Measurements from ENCODE around the gene ZNF467. TPM values are rescaled to one million over a fixed set of nuclear protein-coding genes. Genes with fewer than 3 reads are reported as not detected.

ZNF467 gene
- total RNA-seq, 1 donor from 2014 or later = 0.17 TPM

DNA sequence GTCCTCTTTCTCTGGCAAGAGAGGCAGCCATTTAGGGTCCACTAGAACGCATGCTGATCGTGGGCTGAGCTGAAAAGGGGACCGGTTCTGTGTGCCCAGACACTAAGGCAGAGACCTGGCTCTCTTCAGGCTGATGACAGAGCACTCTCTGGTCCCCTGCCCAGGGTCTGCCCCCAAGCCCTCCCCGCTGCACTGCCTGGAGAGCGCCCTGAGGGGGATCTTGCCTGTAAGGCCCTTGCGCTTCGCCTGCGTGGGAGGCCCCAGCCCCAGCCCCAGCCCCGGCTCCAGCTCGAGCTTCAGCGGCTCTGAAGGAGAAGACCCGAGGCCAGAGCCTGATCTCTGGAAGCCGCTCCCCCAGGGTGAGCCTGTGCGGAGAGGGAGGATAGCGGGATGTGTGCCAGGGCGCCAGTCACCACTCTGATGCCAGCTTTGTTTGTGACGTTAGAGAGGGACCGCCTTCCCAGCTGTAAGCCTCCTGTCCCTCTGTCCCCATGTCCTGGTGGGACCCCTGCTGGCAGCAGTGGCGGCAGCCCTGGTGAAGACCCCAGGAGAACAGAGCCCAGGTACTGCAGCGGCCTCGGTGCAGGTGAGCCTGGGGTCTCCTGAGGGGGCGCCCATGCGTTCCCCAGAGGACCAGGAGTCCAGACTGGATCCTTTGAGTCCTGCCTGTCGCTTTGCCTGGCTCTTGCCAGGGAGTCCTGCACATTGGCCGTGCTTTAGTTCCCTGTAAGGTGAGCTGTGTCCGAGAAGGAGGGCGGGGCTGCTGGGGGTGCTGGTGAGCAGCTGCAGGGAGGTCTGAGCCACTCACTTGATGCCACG, 43.2 kb downstream of the ZNF467 start:
- H3K9ac ChIP-seq = no peak overlapping the region
- H3K4me1 Mint-ChIP-seq = peaks cover 4% of the 10 kb centered on the region
- H3K36me3 Mint-ChIP-seq = peaks cover 8% of the 10 kb centered on the region
- H3K9me3 ChIP-seq (ENCODE audit: low read depth) = no peaks in the 10 kb centered on the region
- H3K4me3 ChIP-seq = no peak overlapping the region
- H3K9me3 Mint-ChIP-seq = no peaks in the 10 kb centered on the region
- H3F3A ChIP-seq (ENCODE audit: low read depth) = no peaks in the 10 kb centered on the region
- no peak overlapping the region for H3K27ac ChIP-seq
- no peak overlapping the region for H3K4me2 ChIP-seq
- no peak overlapping the region for H3K4me3 Mint-ChIP-seq
- H2AFZ ChIP-seq (replicated peaks) = no peak overlapping the region
- no peaks in the 10 kb centered on the region for H3K79me2 ChIP-seq (ENCODE audit: low read depth)
- peaks cover 3% of the 10 kb centered on the region for H3K27me3 Mint-ChIP-seq (ENCODE audit: insufficient read depth, low read depth)
- no peak for DNase-seq (ENCODE audit: low spot score)
- TF ChIP-seq EZH2 (IDR thresholded peaks at IDR 0.05) (no peak), CTCF (IDR thresholded peaks at IDR 0.05) (no peak), EZH2phosphoT487 (IDR thresholded peaks at IDR 0.05) (no peak)
- H4K20me1 ChIP-seq (ENCODE audit: low read depth) = peaks cover 2% of the 10 kb centered on the region
- no peaks in the 10 kb centered on the region for H3K36me3 ChIP-seq
- H3K4me1 ChIP-seq = no peaks in the 10 kb centered on the region
- H3K27me3 ChIP-seq = no peaks in the 10 kb centered on the region
- no peak overlapping the region for H3K27ac Mint-ChIP-seq

GRCh38 chr7:149729586-149729982, 43.8 kb downstream of the ZNF467 start:
- DNase-seq (ENCODE audit: low spot score) = no peak
- H3K4me3 ChIP-seq = no peak overlapping the region
- Mint-ChIP-seq H3K4me1 (peaks cover 4% of the 10 kb centered on the region), H3K36me3 (peaks cover 8% of the 10 kb centered on the region), H3K27ac (no peak overlapping the region), H3K4me3 (no peak overlapping the region), H3K9me3 (no peaks in the 10 kb centered on the region), H3K27me3 (ENCODE audit: insufficient read depth, low read depth) (peaks cover 3% of the 10 kb centered on the region)
- no peaks in the 10 kb centered on the region for H3K79me2 ChIP-seq (ENCODE audit: low read depth)
- no peaks in the 10 kb centered on the region for H3K36me3 ChIP-seq
- H3K27ac ChIP-seq = no peak overlapping the region
- H3K9me3 ChIP-seq (ENCODE audit: low read depth) = no peaks in the 10 kb centered on the region
- no peaks in the 10 kb centered on the region for H3F3A ChIP-seq (ENCODE audit: low read depth)
- H3K4me1 ChIP-seq = no peaks in the 10 kb centered on the region
- H3K9ac ChIP-seq = no peak overlapping the region
- TF ChIP-seq CTCF (IDR thresholded peaks at IDR 0.05) (no peak), EZH2 (IDR thresholded peaks at IDR 0.05) (no peak), EZH2phosphoT487 (IDR thresholded peaks at IDR 0.05) (no peak)
- H2AFZ ChIP-seq (replicated peaks) = no peak overlapping the region
- no peaks in the 10 kb centered on the region for H3K27me3 ChIP-seq
- no peaks in the 10 kb centered on the region for H4K20me1 ChIP-seq (ENCODE audit: low read depth)
- no peak overlapping the region for H3K4me2 ChIP-seq

DNA sequence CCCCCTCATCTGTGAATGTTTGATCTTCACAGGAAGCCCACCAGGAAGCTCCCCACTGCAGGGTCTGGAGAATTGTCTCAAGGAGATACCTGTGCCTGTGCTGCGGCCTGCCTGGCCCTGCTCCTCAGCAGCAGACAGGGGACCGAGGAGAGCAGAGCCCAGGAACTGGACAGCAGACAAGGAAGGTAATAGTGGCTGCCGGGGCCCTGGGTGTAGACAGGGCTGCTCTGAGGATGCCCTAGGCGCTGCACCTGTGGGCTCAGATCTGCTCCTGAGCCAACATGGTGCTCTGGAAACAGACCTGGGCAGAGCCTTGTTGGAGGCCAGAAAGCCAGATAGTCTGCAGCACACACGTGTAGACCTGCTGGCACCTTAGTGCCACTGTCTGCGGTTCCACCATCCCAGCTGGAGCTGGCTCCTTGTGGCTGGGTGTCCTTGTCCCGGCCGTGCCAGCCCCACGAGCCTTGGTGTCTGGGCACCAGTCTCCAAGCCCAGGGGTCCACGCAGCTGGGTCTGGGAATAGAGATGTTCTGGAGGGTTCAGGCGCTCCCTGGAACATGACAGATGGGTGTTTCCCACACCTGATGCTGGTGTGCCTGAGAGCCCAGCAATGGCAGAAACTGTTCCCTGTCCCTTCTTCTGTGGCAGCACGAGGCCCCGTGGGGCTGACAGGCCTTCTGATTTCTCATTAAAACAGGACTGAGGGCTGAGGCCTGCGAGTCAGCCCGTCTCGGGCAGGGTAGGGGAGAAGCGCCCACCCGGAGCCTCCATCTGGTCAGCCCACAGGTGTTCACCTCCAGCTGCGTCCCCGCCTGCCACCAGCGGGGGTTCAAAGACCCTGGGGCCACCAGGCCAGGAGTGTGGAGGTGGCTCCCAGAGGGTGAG, 44.7 kb downstream of the ZNF467 start:
- H3K4me2 ChIP-seq = no peak overlapping the region
- peaks cover 3% of the 10 kb centered on the region for H3K27me3 Mint-ChIP-seq (ENCODE audit: insufficient read depth, low read depth)
- H3K36me3 ChIP-seq = no peaks in the 10 kb centered on the region
- no peak overlapping the region for H3K4me3 Mint-ChIP-seq
- H4K20me1 ChIP-seq (ENCODE audit: low read depth) = no peaks in the 10 kb centered on the region
- H3K4me3 ChIP-seq = no peak overlapping the region
- H2AFZ ChIP-seq (replicated peaks) = no peak overlapping the region
- no peaks in the 10 kb centered on the region for H3K27me3 ChIP-seq
- no peaks in the 10 kb centered on the region for H3F3A ChIP-seq (ENCODE audit: low read depth)
- H3K79me2 ChIP-seq (ENCODE audit: low read depth) = no peaks in the 10 kb centered on the region
- H3K27ac Mint-ChIP-seq = no peak overlapping the region
- H3K4me1 Mint-ChIP-seq = peaks cover 4% of the 10 kb centered on the region
- no peak for TF ChIP-seq CTCF (IDR thresholded peaks at IDR 0.05)
- TF ChIP-seq EZH2 (IDR thresholded peaks at IDR 0.05) = no peak
- no peak for TF ChIP-seq EZH2phosphoT487 (IDR thresholded peaks at IDR 0.05)
- H3K4me1 ChIP-seq = no peaks in the 10 kb centered on the region
- H3K36me3 Mint-ChIP-seq = peaks cover 8% of the 10 kb centered on the region
- H3K9ac ChIP-seq = no peak overlapping the region
- H3K27ac ChIP-seq = no peak overlapping the region
- H3K9me3 ChIP-seq (ENCODE audit: low read depth) = no peaks in the 10 kb centered on the region
- no peak for DNase-seq (ENCODE audit: low spot score)
- H3K9me3 Mint-ChIP-seq = no peaks in the 10 kb centered on the region
